ENCODE results near the gene LOXL1. TPM values are rescaled to one million over a fixed set of nuclear protein-coding genes. Genes with fewer than 3 reads are reported as not detected.
A peak's percentile ranks its signal among the peaks of the same experiment; 100 is the strongest.

The LOXL1 gene
- polyA plus RNA-seq, 3 donors = 0.07 TPM; not detected in 2

DNA sequence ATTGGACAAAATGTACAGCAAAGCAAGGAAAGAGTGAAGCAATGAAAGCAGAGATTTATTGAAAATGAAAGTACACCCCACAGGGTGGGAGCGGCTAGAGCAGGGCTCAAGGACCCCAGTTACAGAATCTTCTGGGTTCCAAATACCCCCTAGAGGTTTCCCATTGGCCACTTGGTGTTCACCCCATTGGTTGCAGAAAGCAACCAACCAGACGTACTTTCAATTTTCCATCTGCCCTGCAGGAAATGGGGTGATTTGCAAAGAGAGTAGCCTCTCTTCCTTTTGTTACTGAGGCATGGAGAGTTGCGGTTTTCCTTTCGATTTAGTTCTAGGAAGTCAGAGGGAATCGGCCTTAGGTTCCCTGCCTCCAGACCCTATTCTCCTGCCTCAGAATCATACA, 70.7 kb downstream of the LOXL1 start:
- H3K9me3 Mint-ChIP-seq = peaks cover 0 to 3% (median 0%) of the 10 kb centered on the region in 7 donors
- intact Hi-C loops (cut with micrococcal nuclease) = loop anchor here in 1 of 2 donors (10.0 kb wide), 1 partner anchor 1448 kb away; no protein-coding TSS in a partner anchor
- peak overlapping the region; percentile 98 for H3K4me2 ChIP-seq (replicated peaks; ENCODE audit: extremely low read depth, low read length, poor library complexity, severe bottlenecking)
- H3K27ac ChIP-seq (ENCODE audit: low read depth in 1 of 2, low read length in 2 of 2) = peak overlapping the region; percentile 11 to 94
- H3K4me1 Mint-ChIP-seq = peaks cover 51% of the 10 kb centered on the region
- no CpG with 5 or more reads among the region's 5 CpGs for WGBS (ENCODE audit: insufficient coverage)
- peak overlapping the region; percentile 12 to 94 (median 61) for H3K4me3 ChIP-seq (replicated peaks in 1 of 3; ENCODE audit: low read depth in 2 of 3, low read length in 3 of 3)
- H3K27me3 Mint-ChIP-seq (ENCODE audit: low read depth in 3 of 3) = peaks cover 0 to 3% (median 0%) of the 10 kb centered on the region in 3 donors
- TF ChIP-seq, protein P1, sequence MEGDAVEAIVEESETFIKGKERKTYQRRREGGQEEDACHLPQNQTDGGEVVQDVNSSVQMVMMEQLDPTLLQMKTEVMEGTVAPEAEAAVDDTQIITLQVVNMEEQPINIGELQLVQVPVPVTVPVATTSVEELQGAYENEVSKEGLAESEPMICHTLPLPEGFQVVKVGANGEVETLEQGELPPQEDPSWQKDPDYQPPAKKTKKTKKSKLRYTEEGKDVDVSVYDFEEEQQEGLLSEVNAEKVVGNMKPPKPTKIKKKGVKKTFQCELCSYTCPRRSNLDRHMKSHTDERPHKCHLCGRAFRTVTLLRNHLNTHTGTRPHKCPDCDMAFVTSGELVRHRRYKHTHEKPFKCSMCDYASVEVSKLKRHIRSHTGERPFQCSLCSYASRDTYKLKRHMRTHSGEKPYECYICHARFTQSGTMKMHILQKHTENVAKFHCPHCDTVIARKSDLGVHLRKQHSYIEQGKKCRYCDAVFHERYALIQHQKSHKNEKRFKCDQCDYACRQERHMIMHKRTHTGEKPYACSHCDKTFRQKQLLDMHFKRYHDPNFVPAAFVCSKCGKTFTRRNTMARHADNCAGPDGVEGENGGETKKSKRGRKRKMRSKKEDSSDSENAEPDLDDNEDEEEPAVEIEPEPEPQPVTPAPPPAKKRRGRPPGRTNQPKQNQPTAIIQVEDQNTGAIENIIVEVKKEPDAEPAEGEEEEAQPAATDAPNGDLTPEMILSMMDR (IDR thresholded peaks at IDR 0.05) = no peak
- H3K27me3 ChIP-seq (ENCODE audit: control insufficient read depth in 2 of 2, insufficient read depth in 2 of 2, low read length in 2 of 2) = no peaks in the 10 kb centered on the region
- peak overlapping the region; percentile 79 to 95 (median 94) for H3K27ac Mint-ChIP-seq
- H3K36me3 ChIP-seq (replicated peaks in 1 of 2; ENCODE audit: control insufficient read depth in 1 of 2, insufficient read depth in 2 of 2, low read length in 2 of 2) = peaks cover 22 to 43% of the 10 kb centered on the region in 2 donors
- H2AFZ ChIP-seq (ENCODE audit: insufficient read depth, low read depth, low read length, poor library complexity, severe bottlenecking) = peak overlapping the region; percentile 55
- peaks cover 49% of the 10 kb centered on the region for H4K20me1 ChIP-seq (ENCODE audit: insufficient read depth, low read length)
- peak overlapping the region; percentile 39 for H3K9ac ChIP-seq (ENCODE audit: insufficient read depth, low read length, poor library complexity, severe bottlenecking)
- H3K4me3 Mint-ChIP-seq = peak overlapping the region; percentile 73 to 86
- peaks cover 79% of the 10 kb centered on the region for H3K79me2 ChIP-seq (ENCODE audit: insufficient read depth, low read length)
- peak; percentile 43 to 71 (median 63) for DNase-seq
- peaks cover 21 to 41% of the 10 kb centered on the region in 2 donors for H3K36me3 Mint-ChIP-seq
- H3K4me1 ChIP-seq (ENCODE audit: control insufficient read depth in 1 of 2, insufficient read depth in 2 of 2, low read length in 2 of 2) = peaks cover 38 to 55% of the 10 kb centered on the region in 2 donors
- no peaks in the 10 kb centered on the region for H3K9me3 ChIP-seq (replicated peaks in 1 of 2; ENCODE audit: control insufficient read depth in 1 of 2, insufficient read depth in 1 of 2, low read length in 2 of 2)

DNA sequence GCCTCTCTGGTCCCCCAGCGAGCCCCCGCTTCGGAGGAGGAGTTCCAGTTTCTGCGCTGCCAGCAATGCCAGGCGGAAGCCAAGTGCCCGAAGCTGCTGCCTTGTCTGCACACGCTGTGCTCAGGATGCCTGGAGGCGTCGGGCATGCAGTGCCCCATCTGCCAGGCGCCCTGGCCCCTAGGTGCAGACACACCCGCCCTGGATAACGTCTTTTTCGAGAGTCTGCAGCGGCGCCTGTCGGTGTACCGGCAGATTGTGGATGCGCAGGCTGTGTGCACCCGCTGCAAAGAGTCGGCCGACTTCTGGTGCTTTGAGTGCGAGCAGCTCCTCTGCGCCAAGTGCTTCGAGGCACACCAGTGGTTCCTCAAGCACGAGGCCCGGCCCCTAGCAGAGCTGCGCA, 71.7 kb downstream of the LOXL1 start:
- peaks cover 59% of the 10 kb centered on the region for H4K20me1 ChIP-seq (ENCODE audit: insufficient read depth, low read length)
- peak overlapping the region in 1 of 2 donors; percentile 94 for H3K27ac ChIP-seq (ENCODE audit: low read depth in 1 of 2, low read length in 2 of 2)
- intact Hi-C loops (cut with micrococcal nuclease) = loop anchor here in 1 of 2 donors (10.0 kb wide), 1 partner anchor 1447 kb away; no protein-coding TSS in a partner anchor
- peaks cover 31 to 46% of the 10 kb centered on the region in 2 donors for H3K4me1 ChIP-seq (ENCODE audit: control insufficient read depth in 1 of 2, insufficient read depth in 2 of 2, low read length in 2 of 2)
- peaks cover 26 to 49% of the 10 kb centered on the region in 2 donors for H3K36me3 Mint-ChIP-seq
- H3K9me3 ChIP-seq (replicated peaks in 1 of 2; ENCODE audit: control insufficient read depth in 1 of 2, insufficient read depth in 1 of 2, low read length in 2 of 2) = no peaks in the 10 kb centered on the region
- DNase-seq = no peak
- peak overlapping the region; percentile 98 for H3K4me2 ChIP-seq (replicated peaks; ENCODE audit: extremely low read depth, low read length, poor library complexity, severe bottlenecking)
- H3K4me3 Mint-ChIP-seq = no peak overlapping the region
- H3K9me3 Mint-ChIP-seq = peaks cover 0 to 5% (median 0%) of the 10 kb centered on the region in 7 donors
- 95% methylated on average over 27 of the region's 27 CpGs for WGBS (ENCODE audit: insufficient coverage)
- peaks cover 90% of the 10 kb centered on the region for H3K79me2 ChIP-seq (ENCODE audit: insufficient read depth, low read length)
- H3K4me3 ChIP-seq (replicated peaks in 1 of 3; ENCODE audit: low read depth in 2 of 3, low read length in 3 of 3) = peak overlapping the region in 1 of 3 experiments; percentile 94
- peaks cover 0 to 3% (median 0%) of the 10 kb centered on the region in 3 donors for H3K27me3 Mint-ChIP-seq (ENCODE audit: low read depth in 3 of 3)
- no peak overlapping the region for H2AFZ ChIP-seq (ENCODE audit: insufficient read depth, low read depth, low read length, poor library complexity, severe bottlenecking)
- TF ChIP-seq, protein P1 (IDR thresholded peaks at IDR 0.05) = no peak
- peak overlapping the region in 4 of 7 donors; percentile 22 to 94 (median 81) for H3K27ac Mint-ChIP-seq
- no peaks in the 10 kb centered on the region for H3K27me3 ChIP-seq (ENCODE audit: control insufficient read depth in 2 of 2, insufficient read depth in 2 of 2, low read length in 2 of 2)
- H3K36me3 ChIP-seq (replicated peaks in 1 of 2; ENCODE audit: control insufficient read depth in 1 of 2, insufficient read depth in 2 of 2, low read length in 2 of 2) = peaks cover 23 to 53% of the 10 kb centered on the region in 2 donors
- no peak overlapping the region for H3K9ac ChIP-seq (ENCODE audit: insufficient read depth, low read length, poor library complexity, severe bottlenecking)
- peaks cover 44% of the 10 kb centered on the region for H3K4me1 Mint-ChIP-seq

Other genes starting within 250 kb of the LOXL1 start
- under 1 TPM; 0.52 to 0.72 (median 0.64) TPM for gene CD276, start 242.1 kb upstream of the LOXL1 start, polyA plus RNA-seq
- not detected for gene INSYN1, start 173.1 kb upstream of the LOXL1 start, polyA plus RNA-seq
- not detected for gene TBC1D21, start 52.9 kb upstream of the LOXL1 start, polyA plus RNA-seq
- gene STOML1, start 65.8 kb downstream of the LOXL1 start, polyA plus RNA-seq = 1 to 10 TPM; 3.8 to 5.1 (median 4.7) TPM
- gene PML, start 68.3 kb downstream of the LOXL1 start, polyA plus RNA-seq = 10 to 100 TPM; 13.1 to 40.7 (median 20.6) TPM
- under 1 TPM in 1 of 3 donors, not detected in 2; 0.03 TPM for gene GOLGA6A, start 156.1 kb downstream of the LOXL1 start, polyA plus RNA-seq
- not detected for gene ISLR2, start 204.1 kb downstream of the LOXL1 start, polyA plus RNA-seq
- gene ISLR, start 247.2 kb downstream of the LOXL1 start, polyA plus RNA-seq = not detected

Data from CD14-positive monocyte (primary cell).